GM23338 (cell line): ENCODE data around the gene NCR3LG1.

Experiments used
- CREB1 ChIP-seq: fragments of 250-450 bp; sonication (Bioruptor Pico); IDR thresholded peaks from 2 replicates; pipeline ENCODE4 v1.5.0; 2020; ENCODE audit warnings: low read depth, mild to moderate bottlenecking, moderate library complexity
- EZH2 ChIP-seq: fragments of 200-600 bp; sonication (generic); IDR thresholded peaks from one replicate; pipeline ENCODE4 v1.8.0; 2017; ENCODE audit warnings: antibody characterized with exemption, mild to moderate bottlenecking, low read depth; ENCODE audit not compliant: unreplicated experiment

DNA sequence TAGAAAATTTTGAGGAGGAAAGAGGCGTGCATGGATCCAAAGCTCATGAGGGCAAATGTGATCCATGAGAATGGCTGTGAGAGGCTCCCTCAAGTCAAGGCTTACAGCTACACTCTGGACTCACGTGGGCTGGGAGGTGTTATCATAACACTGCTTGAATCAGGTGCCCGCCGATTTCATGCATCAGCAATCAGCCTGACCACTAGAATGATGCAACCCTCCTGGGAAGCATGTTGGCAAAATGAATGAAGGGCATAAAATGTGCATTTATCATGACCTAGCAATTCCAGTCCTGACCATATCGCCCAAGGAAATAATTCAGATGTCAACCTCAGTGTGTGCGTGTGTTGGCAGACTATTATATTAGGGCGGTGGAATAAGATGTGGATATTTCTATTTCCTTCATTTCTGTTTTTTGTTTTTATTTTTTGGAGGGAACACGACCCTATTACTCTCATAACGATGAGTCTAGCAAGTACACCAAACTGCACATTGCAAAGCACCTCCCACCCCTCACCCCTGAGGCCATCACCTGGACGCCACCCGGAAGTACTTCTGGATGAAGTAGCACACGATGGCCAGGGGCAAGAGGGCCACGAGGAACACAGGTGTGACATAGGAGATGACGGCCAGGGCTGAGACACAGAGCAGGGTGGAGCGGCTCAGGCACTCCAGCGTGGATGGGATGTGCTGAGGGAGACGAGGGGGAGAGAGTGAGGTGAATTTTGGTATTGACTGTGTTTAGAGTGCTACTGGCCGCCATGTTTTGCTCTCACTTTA is 52.6 kb downstream of the NCR3LG1 start:
- TF ChIP-seq CREB1 (CRISPR knock-in tag) (no peak), EZH2 (no peak)
